Heart left ventricle (tissue), 16 donors: ENCODE results near the gene NCOR1. TPM values are rescaled to one million over a fixed set of nuclear protein-coding genes. Genes with fewer than 3 reads are reported as not detected.
"Not testable (repeated sequence)": the region's sequence is repeated elsewhere in the genome, so short reads cannot be mapped to it uniquely, and the experiment has no call there.

Source experiments
- ATAC-seq, 4 donors: fragments of 200-7000 bp; cut with Tn5 transposase; one replicate each; pipeline ENCODE4 v1.9.1; 2020 to 2022; ENCODE audit warnings: moderate library complexity in 4 of 4, mild to moderate bottlenecking in 3 of 4, moderate number of reproducible peaks in 1 of 4
- DNase-seq, 5 donors: peaks; one replicate each; pipeline ENCODE4 v3.0.0-alpha.2; 2020
- H3K27ac ChIP-seq, 12 donors: fragments of 200-600 bp; sonication (generic) in 4 of 12; one replicate each; pipeline versions ENCODE4 v1.5.0 to v1.8.0; 2016 to 2022; ENCODE audit warnings: mild to moderate bottlenecking in 2 of 12
- H3K27me3 ChIP-seq, 9 donors: fragments of 200-600 bp; sonication (generic) in 2 of 9; one replicate each; pipeline versions ENCODE4 v1.5.1 to v1.8.0; 2016 to 2022; ENCODE audit warnings: mild to moderate bottlenecking in 3 of 9
- H3K36me3 ChIP-seq, 9 donors: fragments of 200-600 bp; sonication (generic) in 2 of 9; one replicate each; pipeline versions ENCODE4 v1.5.0 to v1.8.0; 2018 to 2022; ENCODE audit warnings: mild to moderate bottlenecking in 2 of 9
- H3K4me1 ChIP-seq, 12 donors: fragments of 200-600 bp; sonication (generic) in 4 of 12; one replicate each; pipeline versions ENCODE4 v1.5.0 to v1.8.0; 2016 to 2022; ENCODE audit warnings: mild to moderate bottlenecking in 3 of 12
- H3K4me3 ChIP-seq, 12 donors: fragments of 200-600 bp; sonication (generic) in 4 of 12; one replicate each; pipeline versions ENCODE4 v1.5.0 to v1.8.0; 2017 to 2022; ENCODE audit warnings: mild to moderate bottlenecking in 9 of 12, moderate library complexity in 4 of 12
- H3K9me3 ChIP-seq, 12 donors: fragments of 200-600 bp; sonication (generic) in 4 of 12; one replicate each; pipeline versions ENCODE4 v1.5.0 to v1.8.0; 2016 to 2022; ENCODE audit warnings: mild to moderate bottlenecking in 1 of 12
- CTCF ChIP-seq, 12 donors: fragments of 200-600 bp; sonication (generic) in 4 of 12; IDR thresholded peaks; one replicate each; pipeline versions ENCODE4 v1.5.0 to v1.8.0; 2018 to 2022; ENCODE audit warnings: antibody characterized with exemption in 12 of 12, mild to moderate bottlenecking in 5 of 12
- POLR2A ChIP-seq, 2 donors: fragments of 450-650 bp; IDR thresholded peaks; one replicate each; pipeline ENCODE4 v1.6.1; 2017; ENCODE audit warnings: antibody characterized with exemption in 2 of 2, mild to moderate bottlenecking in 2 of 2, moderate library complexity in 2 of 2
- WGBS, 4 donors: extraction: QIAGEN DNeasy Blood & Tissue Kit in 2 of 4; methylation state at CpG; one replicate each; pipeline versions ENCODE4 v1.1.5 to v1.1.7; 2013 to 2018; 5-methylcytosine and 5-hydroxymethylcytosine counted together
- intact Hi-C, 10 donors: fragments of 100-400 bp; cut with DNase I; formaldehyde crosslinking; loops; one replicate each; pipeline versions ENCODE4 v1.11.1 to v1.14.2; 2022
- polyA plus RNA-seq, 2 donors: library from polyadenylated mRNA; stranded (reverse); fragments of 200-250 nt; gene quantifications; one replicate each; pipeline ENCODE4 v1.2.3, GENCODE V29; 2013
- total RNA-seq, 9 donors: library from RNA; depleted of rRNA in 2 of 9; stranded (reverse); fragments of >200 nt in 2 of 9; fragmentation: NEBNext Ultra II Directional in 3 of 9; extraction: Animal tissue kit (Norgen Biotek cat#: 25700) in 3 of 9; gene quantifications; one replicate each; pipeline versions ENCODE4 v1.1.0 to v1.2.4, GENCODE V29; 2016 to 2023
- donor health status: ischemic (EF 13 %, LVEDD 7.1; RV severe dilation, severe dysfunction).
- donor health status: healthy with polysubstance abuse.
- donor health status: DM: no; HTN: yes; CAD: no.
- donor health status: DM: no; HTN: no; CAD: no.
- donor health status: ischemic (EF 25% LVEDD 6.9; RV normal size, moderate dysfunction).
- donor health status: ischemic (EF 25% LVEDD 5.7; RV mildly dilated, moderate dysfunction).
- donor health status: healthy.
- donor health status: DM: yes; HTN: yes; CAD: no.
- donor health status: ischemic (EF 35%, LVEDD 5.7; RV mildly dilated, moderate dysfunction).
- donor health status: nonischemic (EF 11% LVEDD 7.7; RV severe dilation, severe dysfunction).
- donor health status: DM: yes; HTN: yes; CAD: no.
- donor health status: PGD.
- donor health status: ischemic (EF 29% LVEDD 5.4; RV normal size, mild dysfunction).
- donor health status: nonischemic (EF 23%, LVEDD 6.1; RV moderate dilation, normal function).

The NCOR1 gene
- total and polyA plus RNA-seq, 11 donors = 35.2 to 92.2 (median 74.1) TPM

- peaks cover 0 to 67% (median 28%) of the 10 kb centered on the region in 9 donors for H3K36me3 ChIP-seq
- ATAC-seq = no peak
- H3K27ac ChIP-seq = no peak overlapping the region
- TF ChIP-seq POLR2A (IDR thresholded peaks at IDR 0.05) (no peak), CTCF (IDR thresholded peaks at IDR 0.05) (no peak)
- no peak for DNase-seq
- H3K27me3 ChIP-seq = no peaks in the 10 kb centered on the region
- 87 to 92% (median 90%) methylated on average over 7 of the region's 7 CpGs for WGBS, 4 donors
- intact Hi-C loops = no loop called here
- no peaks in the 10 kb centered on the region for H3K9me3 ChIP-seq
- no peak overlapping the region for H3K4me3 ChIP-seq
- no peaks in the 10 kb centered on the region for H3K4me1 ChIP-seq
Measured at GRCh38 chr17:16171613-16172012, 43.7 kb downstream of the NCOR1 start.

- H3K4me3 ChIP-seq, DNase-seq, intact Hi-C loops, H3K27ac ChIP-seq, H3K27me3 ChIP-seq, H3K4me1 ChIP-seq, ATAC-seq, H3K9me3 ChIP-seq: not testable (repeated sequence)
- peaks cover 0 to 94% (median 58%) of the 10 kb centered on the region in 9 donors for H3K36me3 ChIP-seq
- WGBS, 4 donors = 96 to 97% (median 97%) methylated on average over 4 of the region's 4 CpGs
Measured at GRCh38 chr17:16166766-16167165, 48.6 kb downstream of the NCOR1 start.

- no peaks in the 10 kb centered on the region for H3K9me3 ChIP-seq
Measured at GRCh38 chr17:16158714-16159113, 56.6 kb downstream of the NCOR1 start.

GRCh38 chr17:16155536-16155935 is 59.8 kb downstream of the NCOR1 start:
- Histone ChIP-seq H3K4me1 (peaks cover 0 to 3% (median 0%) of the 10 kb centered on the region in 12 donors), H3K9me3 (no peaks in the 10 kb centered on the region), H3K36me3 (peaks cover 0 to 91% (median 77%) of the 10 kb centered on the region in 9 donors), H3K4me3 (no peak overlapping the region), H3K27me3 (no peaks in the 10 kb centered on the region), H3K27ac (no peak overlapping the region)
- no peak for ATAC-seq
- DNase-seq = no peak
- intact Hi-C loops = no loop called here
- TF ChIP-seq POLR2A (IDR thresholded peaks at IDR 0.05) (no peak), CTCF (IDR thresholded peaks at IDR 0.05) (no peak)
- WGBS, 4 donors = 46 to 58% (median 50%) methylated on average over 2 of the region's 2 CpGs

More at GRCh38 chr17:16158714-16159113, 56.6 kb downstream of the NCOR1 start:
- Histone ChIP-seq H3K27ac (no peak overlapping the region), H3K4me3 (no peak overlapping the region), H3K27me3 (no peaks in the 10 kb centered on the region), H3K36me3 (peaks cover 0 to 83% (median 53%) of the 10 kb centered on the region in 9 donors), H3K4me1 (peaks cover 0 to 5% (median 0%) of the 10 kb centered on the region in 12 donors)
- intact Hi-C loops = no loop called here
- WGBS, 4 donors = 90 to 92% (median 91%) methylated on average over 3 of the region's 3 CpGs
- no peak for DNase-seq
- no peak for TF ChIP-seq POLR2A (IDR thresholded peaks at IDR 0.05)
- no peak for TF ChIP-seq CTCF (IDR thresholded peaks at IDR 0.05)
- no peak for ATAC-seq

DNA sequence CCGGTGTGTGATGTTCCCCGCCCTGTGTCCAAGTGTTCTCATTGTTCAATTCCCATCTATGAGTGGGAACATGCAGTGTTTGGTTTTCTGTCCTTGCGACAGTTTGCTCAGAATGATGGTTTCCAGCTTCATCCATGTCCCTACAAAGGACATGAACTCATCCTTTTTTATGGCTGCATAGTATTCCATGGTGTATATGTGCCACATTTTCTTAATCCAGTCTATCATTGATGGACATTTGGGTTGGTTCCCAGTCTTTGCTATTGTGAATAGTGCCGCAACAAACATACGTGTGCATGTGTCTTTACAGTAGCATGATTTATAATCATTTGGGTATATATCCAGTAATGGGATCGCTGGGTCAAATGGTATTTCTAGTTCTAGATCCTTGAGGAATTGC is 63.0 kb downstream of the NCOR1 start:
- 87 to 98% (median 95%) methylated on average over 6 of the region's 6 CpGs for WGBS, 4 donors
- peaks cover 0 to 94% (median 77%) of the 10 kb centered on the region in 9 donors for H3K36me3 ChIP-seq
- DNase-seq, ATAC-seq, H3K9me3 ChIP-seq, H3K27ac ChIP-seq, H3K4me3 ChIP-seq, H3K27me3 ChIP-seq, intact Hi-C loops, H3K4me1 ChIP-seq: not testable (repeated sequence)
